GM21528 (cell line): ENCODE measurements around the gene TDRD9.
A peak's percentile ranks its signal among the peaks of the same experiment; 100 is the strongest.
"Not testable (repeated sequence)": the region's sequence is repeated elsewhere in the genome, so short reads cannot be mapped to it uniquely, and the experiment has no call there.

Experiments
- ATAC-seq: cut with Tn5 transposase; IDR thresholded peaks from one replicate; pipeline ENCODE4 v1.9.1; 2021; ENCODE audit warnings: mild to moderate bottlenecking, moderate library complexity; ENCODE audit not compliant: unreplicated experiment, low FRiP score

Gene TDRD9

GRCh38 chr14:103916636-103917262 is 11.5 kb upstream of the TDRD9 start:
- no peak for ATAC-seq

- ATAC-seq = peak; percentile 96
These were observed 7.0 kb upstream of the TDRD9 start for GRCh38 chr14:103920981-103921854.

- ATAC-seq = not testable (repeated sequence)
These were observed 6.4 kb upstream of the TDRD9 start for GRCh38 chr14:103921855-103922200.

DNA sequence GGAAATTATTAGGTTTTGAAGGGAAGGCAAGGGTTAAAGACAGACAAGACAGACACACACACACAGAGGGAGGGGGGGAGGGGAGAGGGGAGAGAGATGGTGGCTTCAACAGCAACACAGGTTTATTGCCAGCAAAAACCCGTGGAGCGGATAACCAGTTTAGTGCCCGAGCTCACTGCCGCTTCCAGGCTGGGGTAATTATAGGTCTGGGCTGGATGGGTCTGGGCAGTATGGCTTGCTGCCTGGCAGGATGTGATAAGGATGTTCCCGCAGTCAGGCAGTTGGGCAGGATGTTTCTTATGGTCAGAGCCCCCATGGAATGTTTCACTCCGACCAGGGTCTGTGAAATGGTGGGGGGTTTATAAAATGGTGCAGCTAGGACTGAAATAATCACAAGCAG is 4.4 kb upstream of the TDRD9 start:
- ATAC-seq = no peak

- ATAC-seq = no peak
These were observed 2.9 kb upstream of the TDRD9 start for GRCh38 chr14:103925316-103925715.

- no peak for ATAC-seq
These were observed 690 bp upstream of the TDRD9 start for GRCh38 chr14:103927566-103927965.

DNA sequence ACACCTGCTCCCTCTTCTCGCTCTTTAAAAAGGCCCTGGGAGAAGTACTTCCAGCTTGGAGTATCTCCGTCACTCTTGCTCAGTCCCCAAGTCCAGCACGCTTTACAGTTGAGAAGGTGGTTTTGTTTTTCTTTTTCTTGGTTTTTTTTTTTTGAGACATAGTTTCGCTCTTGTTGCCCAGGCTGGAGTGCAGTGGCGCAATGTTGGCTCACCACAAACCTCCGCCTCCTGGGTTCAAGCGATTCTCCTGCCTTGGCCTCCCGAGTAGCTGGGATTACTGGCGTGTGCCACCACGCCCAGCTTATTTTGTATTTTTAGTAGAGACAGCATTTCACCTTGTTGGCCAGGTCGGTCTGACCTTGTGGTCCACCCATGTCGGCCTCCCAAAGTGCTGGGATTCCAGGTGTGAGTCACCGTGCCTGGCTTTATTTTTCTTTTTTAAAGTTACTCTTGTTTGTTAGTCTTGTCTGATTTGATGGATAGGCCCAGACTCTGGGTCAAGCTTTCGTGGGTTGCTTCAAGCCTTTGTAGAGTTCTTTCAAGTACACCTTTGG is 1.9 kb downstream of the TDRD9 start:
- no peak for ATAC-seq

DNA sequence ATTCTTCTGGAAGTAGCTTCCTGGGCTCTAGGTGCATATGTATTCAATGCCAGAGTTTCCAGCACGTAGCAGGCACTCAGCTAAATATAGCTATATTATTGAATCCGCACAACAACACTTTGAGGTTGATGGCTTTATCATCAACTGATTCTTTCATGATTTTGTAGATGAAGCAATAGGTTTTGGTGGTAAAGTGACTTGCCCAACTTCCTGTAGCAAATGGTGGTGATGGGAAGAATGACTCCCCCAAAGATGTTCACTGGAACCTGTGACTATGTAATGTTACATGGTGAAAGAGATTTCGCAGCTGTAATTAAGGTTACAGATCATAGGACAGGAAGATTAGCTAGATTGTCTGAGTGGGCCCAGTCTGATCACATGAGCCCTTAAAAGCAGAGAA is 3.2 kb downstream of the TDRD9 start:
- ATAC-seq = no peak

DNA sequence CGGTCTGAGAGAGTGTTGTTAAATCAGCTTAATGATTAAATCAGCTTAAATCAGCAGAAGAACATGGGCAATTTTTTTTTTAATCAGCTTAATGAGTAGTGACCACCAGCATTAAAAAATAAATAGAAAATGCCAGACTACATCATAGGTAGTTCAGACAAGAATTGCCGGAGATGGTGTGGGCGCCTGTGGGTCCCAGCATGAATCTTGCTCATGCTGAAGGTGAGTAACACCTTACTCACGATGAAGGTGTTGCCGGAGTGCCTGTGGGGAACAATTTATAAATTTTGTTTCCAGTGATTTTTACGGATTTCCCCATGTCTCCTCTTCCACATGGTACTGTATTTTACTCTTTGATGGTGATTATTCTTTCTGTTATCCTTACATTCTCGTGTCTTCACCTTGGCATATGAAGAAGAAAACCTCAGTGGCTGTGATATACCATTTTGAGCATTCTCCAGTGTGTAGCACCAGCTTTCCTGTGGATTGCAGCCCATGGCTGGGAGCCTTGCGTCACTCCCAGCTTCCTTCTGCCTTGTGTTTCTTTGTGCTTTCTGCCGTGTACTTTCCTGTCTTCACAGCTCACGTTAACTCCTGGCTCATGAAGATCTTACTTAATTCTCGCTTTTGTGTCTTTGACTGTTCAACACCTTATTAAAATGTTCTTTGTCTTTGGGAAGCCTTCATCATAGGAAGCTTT is 4.7 kb downstream of the TDRD9 start:
- no peak for ATAC-seq

- no peak for ATAC-seq
These were observed 6.8 kb downstream of the TDRD9 start for GRCh38 chr14:103935102-103935501.

- no peak for ATAC-seq
These were observed 13.2 kb downstream of the TDRD9 start for GRCh38 chr14:103941462-103941861.

DNA sequence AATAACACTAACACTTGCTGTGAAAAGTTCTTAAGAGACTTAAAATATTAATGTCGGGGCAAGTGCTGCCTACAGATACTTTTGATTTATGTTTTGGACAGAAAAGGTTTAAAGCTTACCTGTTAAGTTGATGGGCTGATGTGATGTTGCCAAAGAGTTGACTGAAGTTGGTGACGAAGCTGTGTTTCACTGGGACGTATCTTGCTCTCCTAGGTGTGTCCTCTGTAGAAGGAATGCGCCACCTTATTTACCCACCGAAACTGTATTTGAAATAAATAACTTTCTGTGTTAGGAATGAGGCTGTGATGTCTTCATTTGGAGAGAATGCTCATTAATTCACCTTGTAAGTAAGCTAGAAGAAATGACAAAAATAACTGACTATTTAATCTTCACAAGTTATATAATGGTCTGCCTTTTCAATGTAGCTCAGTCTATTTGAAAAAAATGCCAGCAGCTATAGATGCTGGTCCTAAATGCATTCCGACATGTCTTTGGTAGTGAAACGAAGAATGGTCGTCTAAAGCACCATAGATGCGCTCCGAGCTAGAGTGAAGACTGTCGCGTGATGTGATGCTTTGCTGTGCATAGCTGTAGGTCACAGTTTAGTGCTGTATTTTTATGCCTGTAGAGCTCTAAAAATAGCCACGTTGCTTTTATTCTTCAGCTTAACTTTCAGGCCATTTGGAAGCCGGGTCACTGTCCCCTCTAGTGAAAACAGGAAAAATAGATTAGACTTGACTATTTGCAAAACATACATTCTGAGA is 13.9 kb downstream of the TDRD9 start, which contains the start of gene RD3L:
RD3L (minus strand) TSS at position 557 of the 764 bp plus-strand sequence. CDS start 834 bp downstream, outside the sequence.
- no peak for ATAC-seq

GRCh38 chr14:103943673-103944072 is 15.4 kb downstream of the TDRD9 start:
- no peak for ATAC-seq

DNA sequence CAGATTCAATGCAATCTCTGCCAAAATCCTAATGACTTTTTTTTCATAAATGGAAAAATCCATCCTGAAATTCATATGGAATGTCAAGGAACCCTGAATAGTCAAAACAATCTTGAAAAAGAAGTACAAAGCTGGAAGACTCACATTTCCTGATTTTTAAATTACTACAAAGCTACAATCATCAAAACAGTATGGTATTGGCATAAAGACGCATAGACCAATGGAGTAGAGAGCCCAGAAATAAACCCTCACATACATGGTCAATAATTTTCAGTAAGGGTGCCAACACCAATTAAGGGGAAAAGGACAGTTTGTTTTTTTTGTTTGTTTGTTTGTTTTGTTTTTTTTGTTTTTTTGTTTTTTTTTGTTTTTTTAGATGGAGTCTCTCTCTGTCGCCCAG is 18.7 kb downstream of the TDRD9 start:
- no peak for ATAC-seq

DNA sequence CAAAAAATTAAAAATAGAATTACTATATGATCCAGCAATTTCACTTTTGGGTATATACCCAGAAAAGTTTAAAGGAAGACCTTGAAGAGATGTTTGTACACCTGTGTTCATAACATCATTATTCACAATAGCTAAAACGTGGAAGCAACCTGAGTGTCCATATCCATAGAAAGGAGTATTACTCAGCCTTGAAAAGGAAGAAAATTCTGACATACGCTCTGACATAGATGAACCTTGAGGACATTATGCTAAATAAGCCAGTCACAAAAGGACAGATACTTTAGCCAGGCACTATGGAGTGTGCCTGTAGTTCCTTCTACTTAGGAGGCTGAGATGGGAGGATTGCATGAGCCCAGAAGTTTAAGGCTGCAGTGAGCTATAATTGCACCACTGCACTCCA is 20.2 kb downstream of the TDRD9 start:
- ATAC-seq = no peak

DNA sequence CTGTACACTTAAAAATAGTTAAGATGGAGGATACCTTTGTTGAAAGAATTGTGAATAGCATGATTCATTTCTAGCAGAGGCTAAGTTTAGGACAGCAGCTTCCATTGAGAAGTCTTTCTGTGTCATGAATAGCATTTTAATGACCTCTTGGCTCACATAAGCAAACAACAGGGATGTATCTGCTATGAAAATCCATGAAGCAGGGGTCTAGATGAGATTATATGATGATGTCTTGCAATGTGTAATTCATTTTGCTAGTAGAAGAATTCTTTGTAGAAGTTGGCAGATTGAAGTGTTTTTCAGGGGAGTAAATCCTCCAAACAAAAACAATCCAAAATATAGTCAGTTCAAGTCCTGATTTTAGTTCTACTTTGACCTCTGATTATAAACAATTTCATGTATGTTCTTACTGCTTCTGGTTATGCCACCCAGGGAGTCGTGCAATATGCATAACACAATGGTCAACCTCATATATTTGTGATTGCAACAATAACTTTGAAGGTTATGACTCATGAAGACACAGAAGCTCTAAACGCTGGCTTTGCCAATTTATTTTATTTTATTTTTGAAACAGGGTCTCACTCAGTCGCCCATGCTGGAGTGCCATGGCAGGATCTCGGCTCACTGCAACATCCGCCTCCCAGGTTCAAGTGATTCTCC is 21.0 kb downstream of the TDRD9 start:
- ATAC-seq = no peak

GRCh38 chr14:103960457-103961055 is 32.3 kb downstream of the TDRD9 start:
- no peak for ATAC-seq

GRCh38 chr14:103961928-103962578 is 33.8 kb downstream of the TDRD9 start:
- ATAC-seq = no peak

DNA sequence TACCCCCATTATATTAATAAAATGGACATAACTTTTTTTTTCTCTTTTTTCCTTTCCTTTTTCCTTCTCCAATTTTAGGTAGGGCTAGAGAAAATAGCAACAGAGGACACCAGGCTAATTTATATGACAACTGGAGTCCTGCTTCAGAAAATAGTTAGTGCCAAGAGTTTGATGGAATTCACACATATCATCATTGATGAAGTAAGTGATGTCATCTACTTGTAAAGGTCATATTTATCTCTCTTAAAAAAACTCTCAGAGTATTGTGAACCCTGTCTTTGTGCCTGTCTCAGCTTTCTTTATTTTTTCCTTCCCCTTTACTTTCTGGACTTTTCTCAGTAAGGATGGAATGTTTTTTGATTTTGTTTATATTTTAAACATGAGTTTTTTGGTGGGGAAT is 38.4 kb downstream of the TDRD9 start:
- ATAC-seq = no peak
